HFF-Myc (cell line): ENCODE results near the gene SLC9A2.

Experiments
- DNase-seq: peaks from one replicate; pipeline ENCODE4 v3.0.0-alpha.2; 2011; ENCODE audit warnings: low read depth; ENCODE audit errors: extremely low read depth
- H3K4me3 ChIP-seq: replicated peaks from 2 replicates; pipeline ENCODE4 v1.5.1; 2011; ENCODE audit warnings: low read depth, mild to moderate bottlenecking, control low read depth, low read length
- TF ChIP-seq, protein P1 (sequence below): IDR thresholded peaks from 2 replicates; pipeline ENCODE4 v1.5.1; 2012; ENCODE audit warnings: mild to moderate bottlenecking, low read depth, low read length, control low read depth; ENCODE audit errors: missing control alignments

SLC9A2 gene

DNA sequence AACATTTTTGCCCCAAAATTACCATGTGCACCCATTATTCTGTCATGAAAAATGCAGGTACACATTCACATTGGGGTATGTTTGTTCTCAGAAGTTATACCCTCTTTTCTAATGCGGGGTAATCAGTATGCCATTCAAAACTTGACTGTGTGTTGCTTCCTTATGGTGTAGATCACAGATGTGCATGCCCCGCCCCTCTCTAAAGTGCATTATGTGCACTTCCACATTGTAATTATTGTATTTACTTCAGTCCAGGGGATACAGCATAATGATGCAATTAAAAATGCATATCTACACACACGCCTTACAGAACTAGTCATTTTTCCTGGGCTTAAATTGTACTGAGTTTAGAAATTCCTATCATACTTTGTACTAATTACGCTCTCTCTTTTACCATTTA is 48.8 kb downstream of the SLC9A2 start:
- no peak overlapping the region for H3K4me3 ChIP-seq
- TF ChIP-seq, protein P1, sequence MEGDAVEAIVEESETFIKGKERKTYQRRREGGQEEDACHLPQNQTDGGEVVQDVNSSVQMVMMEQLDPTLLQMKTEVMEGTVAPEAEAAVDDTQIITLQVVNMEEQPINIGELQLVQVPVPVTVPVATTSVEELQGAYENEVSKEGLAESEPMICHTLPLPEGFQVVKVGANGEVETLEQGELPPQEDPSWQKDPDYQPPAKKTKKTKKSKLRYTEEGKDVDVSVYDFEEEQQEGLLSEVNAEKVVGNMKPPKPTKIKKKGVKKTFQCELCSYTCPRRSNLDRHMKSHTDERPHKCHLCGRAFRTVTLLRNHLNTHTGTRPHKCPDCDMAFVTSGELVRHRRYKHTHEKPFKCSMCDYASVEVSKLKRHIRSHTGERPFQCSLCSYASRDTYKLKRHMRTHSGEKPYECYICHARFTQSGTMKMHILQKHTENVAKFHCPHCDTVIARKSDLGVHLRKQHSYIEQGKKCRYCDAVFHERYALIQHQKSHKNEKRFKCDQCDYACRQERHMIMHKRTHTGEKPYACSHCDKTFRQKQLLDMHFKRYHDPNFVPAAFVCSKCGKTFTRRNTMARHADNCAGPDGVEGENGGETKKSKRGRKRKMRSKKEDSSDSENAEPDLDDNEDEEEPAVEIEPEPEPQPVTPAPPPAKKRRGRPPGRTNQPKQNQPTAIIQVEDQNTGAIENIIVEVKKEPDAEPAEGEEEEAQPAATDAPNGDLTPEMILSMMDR = no peak
- no peak for DNase-seq

DNA sequence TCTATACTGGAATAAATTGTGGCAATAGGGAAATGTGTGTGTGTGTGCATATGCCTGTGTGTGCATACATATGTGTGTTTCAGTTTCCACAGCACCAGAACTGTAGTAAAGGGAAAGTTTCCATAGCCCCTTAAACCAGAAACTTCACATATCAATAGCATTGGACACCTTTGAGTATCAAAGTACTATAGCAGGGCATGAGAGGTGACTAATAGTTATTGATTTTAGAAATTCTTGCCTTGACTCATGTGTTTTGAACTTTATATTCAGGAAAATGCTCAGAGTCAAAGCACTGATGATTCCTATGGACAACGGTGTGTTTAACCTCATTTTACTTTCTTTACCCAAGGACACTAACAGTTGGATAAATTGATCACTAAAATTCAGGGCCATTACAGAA is 50.0 kb downstream of the SLC9A2 start:
- TF ChIP-seq, protein P1 = no peak

DNA sequence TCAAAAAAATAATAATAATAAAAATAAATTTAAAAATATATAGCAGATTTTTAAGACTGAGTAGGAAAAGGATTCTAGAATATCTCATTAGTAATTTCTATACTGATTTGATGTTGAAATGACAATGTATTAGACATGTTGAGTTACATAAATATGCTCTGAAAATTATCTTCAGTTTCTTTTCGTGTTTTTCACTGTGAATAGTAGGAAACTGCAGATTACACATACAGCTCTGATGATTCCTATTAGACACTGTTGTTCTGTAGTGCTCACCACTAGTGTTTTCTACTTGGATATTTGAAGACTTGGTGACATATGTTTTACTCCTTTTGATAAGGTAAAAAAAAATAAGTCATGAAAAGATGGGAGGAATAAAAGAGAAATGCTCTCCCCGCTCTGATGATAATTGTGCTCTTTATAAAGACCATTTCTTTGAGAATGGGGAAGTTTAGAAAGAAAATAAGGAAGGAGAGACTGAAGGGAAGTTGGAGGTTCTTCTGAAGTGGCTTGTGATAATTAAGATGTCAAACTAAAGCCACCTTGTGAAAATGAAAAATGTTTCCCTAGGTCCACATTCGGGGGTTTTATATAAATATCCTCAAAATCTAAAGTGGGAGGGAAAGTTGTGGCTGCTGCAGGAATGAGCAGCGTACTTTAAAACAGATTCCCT is 52.9 kb downstream of the SLC9A2 start:
- TF ChIP-seq, protein P1 = no peak
- no peak for DNase-seq
- no peak overlapping the region for H3K4me3 ChIP-seq

More for the DNA sequence above, 50.0 kb downstream of the SLC9A2 start:
- H3K4me3 ChIP-seq = no peak overlapping the region
- DNase-seq = no peak

DNA sequence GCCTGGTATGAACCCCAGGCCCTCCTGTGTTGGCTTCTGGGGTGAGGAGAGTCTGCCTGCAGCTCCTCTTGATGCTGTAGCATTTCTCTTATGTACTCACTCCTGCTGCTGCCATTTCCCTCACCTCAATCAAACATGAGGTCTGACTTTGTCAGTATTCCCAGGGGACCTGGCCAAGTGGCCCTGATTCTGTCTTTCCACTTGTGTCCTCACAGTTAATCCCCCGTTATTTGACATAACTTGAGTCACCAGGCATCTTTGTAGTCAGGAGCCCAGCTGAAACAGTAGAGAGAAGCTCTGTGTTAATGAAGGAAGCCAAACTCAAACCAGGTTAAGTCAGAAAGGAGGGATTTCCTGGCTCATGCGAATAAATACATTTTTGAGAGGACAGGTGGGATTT is 55.0 kb downstream of the SLC9A2 start:
- DNase-seq = no peak
- no peak overlapping the region for H3K4me3 ChIP-seq
- TF ChIP-seq, protein P1 = no peak

DNA sequence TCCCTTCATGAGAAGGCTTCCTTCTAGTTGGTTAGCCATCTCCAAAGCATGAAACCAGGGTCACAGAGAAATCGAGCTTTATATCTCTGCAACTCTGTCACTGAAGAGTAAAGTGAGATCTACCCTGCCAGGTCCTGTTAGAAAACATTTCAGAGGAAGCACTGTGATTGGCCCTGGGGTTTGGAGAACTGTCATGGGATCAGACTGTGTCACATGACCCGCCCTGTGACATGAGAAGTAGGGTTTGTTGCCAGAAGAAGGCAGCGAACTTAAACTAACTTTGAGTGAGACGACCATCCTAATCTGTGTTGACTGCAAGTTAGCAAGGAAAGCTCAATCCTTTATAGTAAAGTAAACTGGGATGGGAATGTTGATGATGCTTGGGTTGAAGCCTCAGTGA is 55.5 kb downstream of the SLC9A2 start:
- DNase-seq = no peak
- H3K4me3 ChIP-seq = no peak overlapping the region
- TF ChIP-seq, protein P1 = no peak

DNA sequence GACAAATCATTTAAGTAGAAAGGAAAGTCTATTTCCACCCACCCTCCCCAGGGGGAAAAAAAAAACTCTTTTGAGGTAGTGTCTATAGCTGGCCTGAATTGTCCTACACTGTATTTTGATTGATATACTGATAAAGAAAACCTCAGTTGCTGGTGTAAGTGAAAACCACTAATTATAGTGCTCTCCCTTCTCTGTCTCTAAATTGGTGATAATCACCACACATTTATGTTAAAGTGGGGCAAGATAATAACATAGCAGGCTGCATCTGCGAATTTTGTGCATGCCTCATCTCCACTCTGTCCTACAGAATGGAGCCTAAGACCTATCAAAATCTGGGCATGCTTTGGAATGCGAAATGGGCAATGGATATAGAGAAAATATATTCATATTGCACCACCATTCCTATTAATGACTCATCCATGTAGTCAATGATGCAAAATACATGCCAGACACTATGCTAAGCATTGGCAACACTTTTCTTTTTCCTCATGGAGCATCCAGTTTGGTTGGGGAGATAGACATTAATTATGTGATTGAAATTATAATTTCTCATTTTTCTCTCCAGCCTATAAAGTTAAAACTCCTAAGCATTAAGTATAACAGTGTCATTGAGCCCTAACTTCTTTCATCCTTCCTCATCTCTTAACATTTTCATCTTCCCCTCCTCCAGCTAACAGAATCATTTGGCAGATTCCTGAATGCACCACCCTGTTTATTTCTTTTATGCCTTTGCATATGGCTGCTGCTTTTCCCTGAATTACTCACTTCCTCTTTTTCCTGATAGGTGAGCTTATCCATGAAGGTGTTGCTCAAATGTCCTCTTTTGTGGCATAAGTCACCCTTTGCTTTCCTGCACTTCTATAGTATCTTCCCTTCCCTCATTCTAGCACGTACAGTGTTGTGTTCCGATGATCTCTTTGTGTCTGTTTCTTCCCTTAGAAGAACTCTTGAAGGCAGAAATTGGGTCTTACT is 58.2 kb downstream of the SLC9A2 start:
- no peak overlapping the region for H3K4me3 ChIP-seq
- DNase-seq = no peak
- TF ChIP-seq, protein P1 = no peak
